HAP-1 (cell line): ENCODE data around the gene CENPX.

Experiments
- DNase-seq, 2 experiments: peaks; one replicate each; pipeline ENCODE4 v3.0.0-alpha.2; 2016 to 2020; ENCODE audit warnings: low spot score in 2 of 2
- H3K27me3 ChIP-seq: fragments of 250-450 bp; sonication (Bioruptor Pico); 2 replicates; pipeline ENCODE4 v1.5.1; 2020; ENCODE audit warnings: low read depth, mild to moderate bottlenecking, moderate library complexity
- H3K36me3 ChIP-seq: fragments of 250-450 bp; sonication (Bioruptor Pico); replicated peaks from 2 replicates; pipeline ENCODE4 v1.5.1; 2020; ENCODE audit warnings: mild to moderate bottlenecking
- H3K4me1 ChIP-seq: fragments of 250-450 bp; sonication (Bioruptor Pico); 2 replicates; pipeline ENCODE4 v1.5.1; 2020; ENCODE audit warnings: mild to moderate bottlenecking
- H3K4me3 ChIP-seq: fragments of 250-450 bp; sonication (Bioruptor Pico); 2 replicates; pipeline ENCODE4 v1.5.1; 2020; ENCODE audit warnings: mild to moderate bottlenecking, moderate library complexity
- H3K9me3 ChIP-seq: fragments of 250-450 bp; sonication (Bioruptor Pico); 2 replicates; pipeline ENCODE4 v1.5.1; 2020; ENCODE audit warnings: mild to moderate bottlenecking, moderate library complexity
- in situ Hi-C: fragments of 300-500 bp; cut with MboI; formaldehyde crosslinking; loops from 3 replicates; pipeline ENCODE4 v1.14.3; 2020; ENCODE audit warnings: low sequenced_read_pairs, inconsistent platforms, mixed read lengths

The CENPX gene

DNA sequence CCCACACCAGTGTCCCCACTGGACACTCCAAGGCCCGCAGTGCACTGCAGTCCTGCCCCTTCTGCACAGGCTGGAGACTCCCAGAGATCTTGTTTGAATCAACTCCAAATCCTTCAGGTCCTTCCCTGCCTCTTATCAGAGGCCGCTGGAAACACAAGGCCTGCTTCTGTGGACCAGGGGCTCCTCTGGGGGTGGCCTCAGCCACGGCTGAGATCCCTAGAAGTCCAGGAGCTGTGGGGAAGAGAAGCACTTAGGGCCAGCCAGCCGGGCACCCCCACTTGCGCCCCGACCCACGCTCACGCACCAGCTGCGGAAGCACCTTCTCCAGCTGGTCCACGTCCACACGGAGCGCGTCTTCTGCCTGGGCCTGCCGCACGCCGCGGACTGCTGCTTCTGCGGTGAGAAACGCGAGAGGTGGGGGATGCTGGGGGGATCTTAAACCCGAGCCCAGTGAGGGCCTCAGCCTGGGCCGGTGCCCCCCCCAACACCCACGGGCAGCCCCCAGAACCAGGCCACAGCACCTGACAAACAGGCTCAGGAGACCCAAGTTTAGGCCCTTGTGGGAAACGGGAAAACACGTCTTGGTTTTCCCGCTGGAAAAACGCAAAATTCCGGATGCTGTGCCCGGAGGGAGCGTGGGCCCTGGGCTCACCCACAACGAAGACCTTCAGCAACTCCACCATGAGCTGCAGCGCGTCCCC is 3.5 kb downstream of the CENPX start:
- in situ Hi-C loops = no loop called here
- H3K9me3 ChIP-seq = no peaks in the 10 kb centered on the region
- no peaks in the 10 kb centered on the region for H3K27me3 ChIP-seq
- peaks cover 11% of the 10 kb centered on the region for H3K4me1 ChIP-seq
- H3K36me3 ChIP-seq = peaks cover 11% of the 10 kb centered on the region
- H3K4me3 ChIP-seq = no peak overlapping the region
- no peak for DNase-seq

DNA sequence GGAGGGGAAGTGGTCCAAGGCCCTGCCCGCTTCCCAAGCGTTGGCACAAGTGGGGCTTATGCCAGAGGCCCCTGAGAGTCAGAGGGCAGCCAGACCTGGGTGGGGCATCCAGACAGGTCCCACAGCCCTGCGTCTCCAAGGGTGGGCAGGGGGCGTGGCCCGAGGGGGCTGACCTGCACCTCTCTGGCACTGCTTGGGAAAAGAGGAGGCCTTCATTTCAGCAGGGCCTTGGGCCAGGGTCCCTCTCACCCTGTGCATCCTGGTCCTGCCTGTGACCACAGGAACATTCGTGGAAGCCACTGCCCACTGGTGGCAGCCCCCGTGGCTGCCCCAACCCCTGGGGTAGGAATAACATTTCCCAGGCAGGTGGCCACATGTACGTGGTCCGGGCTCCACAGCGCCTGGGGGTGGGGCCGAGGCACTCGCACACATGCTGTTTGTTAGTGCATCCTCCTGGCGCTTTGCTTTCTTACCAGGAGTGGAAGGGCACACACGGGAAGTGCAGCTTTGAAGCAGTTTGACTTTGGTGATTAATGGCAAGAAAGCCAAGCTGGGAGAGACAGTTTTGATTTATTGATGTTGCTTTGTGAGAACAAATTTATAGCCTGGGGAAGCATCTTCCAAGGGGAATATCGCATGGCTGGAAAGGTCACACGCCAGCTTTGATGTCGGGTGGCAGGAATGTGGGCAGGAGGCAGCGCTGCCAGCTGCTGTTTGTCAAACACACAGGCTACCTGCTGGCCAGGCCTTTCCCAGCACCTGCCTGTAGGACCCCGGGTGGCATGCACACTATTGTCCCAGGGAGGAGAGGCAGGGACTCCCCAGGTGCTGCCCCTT is 4.3 kb downstream of the CENPX start:
- no peaks in the 10 kb centered on the region for H3K27me3 ChIP-seq
- in situ Hi-C loops = no loop called here
- no peak for DNase-seq
- peaks cover 11% of the 10 kb centered on the region for H3K36me3 ChIP-seq
- H3K9me3 ChIP-seq = no peaks in the 10 kb centered on the region
- no peak overlapping the region for H3K4me3 ChIP-seq
- H3K4me1 ChIP-seq = peaks cover 11% of the 10 kb centered on the region

DNA sequence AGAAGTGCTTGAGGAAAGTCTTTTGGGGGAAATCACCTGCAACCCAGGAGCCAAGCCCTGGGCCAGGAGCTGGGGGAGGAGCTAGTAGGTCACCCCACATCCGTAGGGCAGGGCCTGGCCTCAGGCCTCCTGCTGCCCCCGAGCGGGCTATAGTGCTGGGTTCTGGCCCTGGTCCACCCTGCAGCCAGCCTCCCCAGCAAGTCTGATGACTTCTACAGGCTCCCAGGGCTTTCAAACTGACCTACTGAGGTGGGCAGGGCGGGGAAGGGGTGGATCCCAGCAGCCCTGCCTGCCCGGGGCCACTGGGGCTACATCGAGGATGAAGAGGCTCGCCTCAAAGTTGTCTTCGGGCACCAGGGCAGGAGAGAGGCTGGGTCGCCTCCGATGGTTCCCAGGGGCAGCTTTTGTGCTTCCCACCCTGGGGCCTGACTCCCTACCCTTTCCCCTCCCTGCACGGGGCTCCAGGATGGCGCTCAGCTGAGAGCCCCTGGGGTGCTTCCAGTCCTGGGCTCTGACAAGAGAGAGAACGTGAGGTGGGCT is 5.0 kb downstream of the CENPX start:
- no peaks in the 10 kb centered on the region for H3K9me3 ChIP-seq
- H3K27me3 ChIP-seq = no peaks in the 10 kb centered on the region
- no peak for DNase-seq
- in situ Hi-C loops = no loop called here
- peaks cover 11% of the 10 kb centered on the region for H3K36me3 ChIP-seq
- no peak overlapping the region for H3K4me3 ChIP-seq
- peaks cover 11% of the 10 kb centered on the region for H3K4me1 ChIP-seq

DNA sequence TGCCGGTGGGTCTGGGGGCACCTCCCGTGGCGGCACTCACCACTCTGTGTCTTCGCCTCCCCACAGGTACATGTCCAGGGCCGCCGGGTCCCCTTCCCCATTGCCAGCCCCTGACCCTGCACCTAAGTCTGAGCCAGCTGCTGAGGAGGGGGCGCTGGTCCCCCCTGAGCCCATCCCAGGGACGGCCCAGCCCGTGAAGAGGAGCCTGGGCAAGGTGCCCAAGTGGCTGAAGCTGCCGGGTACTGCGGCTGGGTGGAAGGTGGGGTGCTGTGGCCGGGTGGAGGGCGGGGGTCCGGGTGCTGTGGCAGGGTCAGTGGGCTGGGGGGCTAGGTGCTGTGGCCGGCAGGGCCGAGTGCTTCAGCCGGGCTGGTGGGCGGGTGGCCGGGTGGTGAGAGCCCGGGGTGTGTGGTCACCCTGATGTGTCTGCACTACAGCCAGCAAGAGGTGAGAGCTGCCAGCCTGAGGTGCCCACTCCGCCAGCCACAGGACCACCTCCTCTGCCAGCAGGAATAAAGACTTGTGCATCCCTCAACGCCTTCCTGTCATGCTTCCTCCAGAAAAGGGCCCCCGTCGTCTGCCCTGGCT is 5.7 kb downstream of the CENPX start:
- DNase-seq = no peak

DNA sequence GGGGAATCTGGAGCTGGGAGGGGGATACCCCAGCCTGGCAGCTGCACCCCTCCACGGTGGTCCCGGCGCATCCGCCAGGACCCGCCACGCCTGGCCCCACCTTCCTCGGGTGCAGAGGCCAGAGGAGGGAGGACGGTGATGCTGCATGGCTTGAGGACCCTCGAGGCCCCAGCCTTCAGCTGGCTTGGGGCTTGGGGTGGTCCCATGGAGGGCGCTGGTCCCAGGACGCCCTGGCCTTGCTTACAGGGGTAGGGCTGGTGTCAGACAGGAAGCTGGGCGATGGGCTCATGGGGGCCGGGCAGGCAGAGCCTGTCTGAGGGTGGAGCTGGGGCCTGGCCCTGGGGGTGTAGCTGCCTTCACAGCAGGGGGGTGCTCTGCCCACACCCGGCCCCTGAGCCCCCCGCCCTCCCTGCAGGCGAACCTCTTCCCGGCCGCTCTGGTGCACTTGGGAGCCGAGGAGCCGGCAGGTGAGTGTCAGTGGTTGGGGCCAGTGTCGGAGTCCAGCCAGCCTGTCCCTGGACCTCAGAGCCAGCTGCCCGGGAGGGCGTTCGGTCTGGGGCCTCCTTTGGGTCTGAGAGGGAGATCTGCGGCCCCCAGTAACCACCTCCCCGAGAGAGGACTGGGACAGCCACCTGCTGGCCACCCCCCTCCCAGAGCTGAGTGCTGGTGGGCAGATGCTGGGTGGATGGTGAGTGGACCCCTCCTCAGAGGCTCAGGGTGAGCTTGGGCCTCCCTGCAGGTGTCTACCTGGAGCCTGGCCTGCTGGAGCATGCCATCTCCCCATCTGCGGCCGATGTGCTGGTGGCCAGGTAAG is 6.4 kb downstream of the CENPX start:
- Histone ChIP-seq H3K4me1 (peaks cover 4% of the 10 kb centered on the region), H3K4me3 (no peak overlapping the region)
- in situ Hi-C loops = no loop called here

More for the DNA sequence above, 5.7 kb downstream of the CENPX start:
- Histone ChIP-seq H3K4me1 (peaks cover 11% of the 10 kb centered on the region), H3K27me3 (no peaks in the 10 kb centered on the region), H3K36me3 (peaks cover 8% of the 10 kb centered on the region), H3K4me3 (no peak overlapping the region), H3K9me3 (no peaks in the 10 kb centered on the region)
- in situ Hi-C loops = no loop called here

DNA sequence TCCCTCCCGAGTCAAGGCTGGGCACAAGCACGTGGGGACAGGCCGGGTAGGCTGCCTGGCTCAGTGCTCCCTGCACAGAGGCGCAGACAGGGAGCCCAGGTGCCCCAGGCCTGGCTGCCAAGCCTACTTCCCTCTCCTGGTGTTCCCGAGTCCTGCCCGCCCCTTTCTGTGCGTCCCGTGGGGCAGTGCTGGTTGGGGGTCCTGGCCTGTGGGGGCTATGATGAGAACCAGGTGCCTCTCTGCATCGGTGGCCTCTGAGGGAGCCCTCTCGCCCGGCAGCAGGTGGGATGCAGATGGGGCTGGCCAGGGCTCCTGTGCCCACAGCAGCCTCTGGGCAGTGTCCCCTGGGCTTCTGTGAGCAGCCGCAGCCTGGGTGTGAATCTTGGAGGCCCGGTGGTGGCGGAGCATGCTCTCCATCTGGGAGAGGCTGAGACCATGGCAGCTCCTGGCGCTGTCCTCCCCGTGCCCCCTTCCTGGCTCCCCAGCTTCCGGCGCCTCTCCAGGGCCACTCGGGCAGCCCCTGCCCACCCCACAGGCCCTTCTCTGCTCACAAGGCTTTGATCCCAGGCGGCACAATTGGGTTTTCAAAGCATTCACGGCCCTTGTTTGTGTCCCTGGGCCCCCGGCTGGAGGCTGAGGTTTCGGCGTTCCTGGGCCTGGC is 7.2 kb downstream of the CENPX start:
- H3K4me3 ChIP-seq = no peak overlapping the region
- DNase-seq = no peak
- peaks cover 8% of the 10 kb centered on the region for H3K36me3 ChIP-seq
- no peaks in the 10 kb centered on the region for H3K27me3 ChIP-seq
- in situ Hi-C loops = no loop called here
- H3K9me3 ChIP-seq = no peaks in the 10 kb centered on the region
- no peaks in the 10 kb centered on the region for H3K4me1 ChIP-seq

More for the DNA sequence above, 6.4 kb downstream of the CENPX start:
- Histone ChIP-seq H3K36me3 (peaks cover 8% of the 10 kb centered on the region), H3K27me3 (no peaks in the 10 kb centered on the region), H3K9me3 (no peaks in the 10 kb centered on the region)
- no peak for DNase-seq

DNA sequence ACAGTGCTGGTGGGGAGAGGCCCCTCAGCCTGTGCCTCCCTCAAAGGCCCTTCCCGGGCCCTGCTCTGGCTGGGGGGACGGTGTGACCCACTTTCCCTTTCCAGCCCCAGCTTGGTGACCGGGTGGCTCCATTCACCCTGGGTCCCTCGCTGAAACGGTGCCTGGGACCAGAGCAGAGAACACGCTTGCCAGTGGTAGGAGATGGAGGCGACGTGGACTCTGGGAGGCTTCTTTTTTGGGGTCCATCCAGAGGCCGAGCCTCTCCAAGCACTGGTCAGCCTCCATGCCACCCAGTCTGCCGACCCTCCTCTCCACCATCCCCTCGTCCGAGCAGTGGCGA is 7.7 kb downstream of the CENPX start:
- DNase-seq = no peak
- H3K36me3 ChIP-seq = peaks cover 8% of the 10 kb centered on the region
- no peaks in the 10 kb centered on the region for H3K9me3 ChIP-seq
- no peaks in the 10 kb centered on the region for H3K27me3 ChIP-seq
- H3K4me3 ChIP-seq = no peak overlapping the region
- H3K4me1 ChIP-seq = no peaks in the 10 kb centered on the region
- in situ Hi-C loops = no loop called here

DNA sequence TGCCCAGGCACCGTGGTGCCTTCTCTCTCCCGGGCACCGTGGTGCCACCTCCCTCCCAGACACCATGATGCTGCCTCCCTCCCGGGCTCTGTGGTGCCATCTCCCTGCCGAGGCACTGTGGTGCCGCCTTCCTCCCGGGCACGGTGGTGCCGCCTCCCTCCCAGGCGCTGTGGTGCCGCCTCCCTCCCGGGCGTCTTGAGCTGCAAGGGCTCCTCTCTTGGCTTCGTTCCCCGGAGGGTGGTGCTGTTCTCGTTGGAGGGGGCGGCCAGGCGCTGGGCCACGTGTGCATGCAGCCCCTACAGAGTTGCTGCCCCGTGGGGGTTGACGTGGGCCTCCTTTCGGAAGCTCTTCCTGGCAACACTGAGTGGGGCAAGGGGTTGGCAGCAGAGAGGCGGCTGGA is 8.2 kb downstream of the CENPX start:
- H3K4me3 ChIP-seq = no peak overlapping the region
- H3K9me3 ChIP-seq = no peaks in the 10 kb centered on the region
- DNase-seq = no peak
- in situ Hi-C loops = no loop called here
- H3K27me3 ChIP-seq = no peaks in the 10 kb centered on the region
- H3K36me3 ChIP-seq = peaks cover 8% of the 10 kb centered on the region
- no peaks in the 10 kb centered on the region for H3K4me1 ChIP-seq

DNA sequence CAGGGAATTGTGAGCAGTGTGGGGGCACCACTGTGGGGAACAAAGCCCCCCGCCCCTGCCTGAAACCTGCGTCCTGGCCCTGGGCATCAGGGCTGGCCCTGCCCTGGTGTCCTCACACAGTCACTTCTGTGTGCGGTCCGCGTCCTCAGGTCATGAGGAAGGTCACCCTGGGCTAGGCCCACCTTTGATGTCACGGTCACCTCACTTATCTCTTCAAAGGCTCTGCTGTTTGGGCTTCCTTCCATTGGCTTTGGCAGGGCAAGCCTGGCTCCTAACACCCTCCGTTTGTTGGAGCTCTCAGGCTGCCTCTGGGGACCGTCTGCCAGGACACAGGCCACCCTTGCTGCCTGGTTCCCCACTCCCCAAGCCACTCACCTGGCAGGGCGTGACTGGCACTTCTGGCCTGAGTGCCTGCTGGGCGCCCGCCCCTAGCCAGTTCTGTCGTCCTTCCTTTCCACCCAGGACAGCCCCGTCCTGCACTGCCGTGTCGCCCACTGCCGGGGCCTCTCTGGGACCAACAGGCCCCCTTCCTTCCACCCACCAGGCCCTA is 8.8 kb downstream of the CENPX start:
- no peak for DNase-seq
- in situ Hi-C loops = no loop called here
- Histone ChIP-seq H3K27me3 (no peaks in the 10 kb centered on the region), H3K36me3 (peaks cover 7% of the 10 kb centered on the region), H3K4me3 (no peak overlapping the region), H3K9me3 (no peaks in the 10 kb centered on the region), H3K4me1 (no peaks in the 10 kb centered on the region)

DNA sequence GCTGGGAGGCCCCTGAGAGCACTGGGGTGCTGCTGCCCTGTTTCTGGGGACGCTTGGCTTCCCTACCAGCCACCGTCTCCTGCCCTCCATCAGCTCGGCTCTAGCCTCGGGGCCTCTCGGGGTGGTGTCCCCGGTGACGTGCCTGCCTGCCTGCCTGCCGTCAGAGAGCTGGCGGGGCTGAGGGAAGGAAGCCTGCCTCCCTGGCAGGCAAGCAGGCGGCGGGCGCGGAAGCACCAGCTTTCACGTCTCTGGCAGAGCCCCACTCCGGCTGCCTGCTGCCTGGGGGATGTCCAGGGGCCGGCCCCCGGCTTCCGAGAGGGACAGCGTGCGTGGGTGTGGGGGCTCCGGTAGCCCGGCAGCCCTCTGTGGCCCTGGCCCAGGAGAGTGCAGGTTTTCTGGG is 9.3 kb downstream of the CENPX start:
- no peak for DNase-seq
- peaks cover 2% of the 10 kb centered on the region for H3K36me3 ChIP-seq

DNA sequence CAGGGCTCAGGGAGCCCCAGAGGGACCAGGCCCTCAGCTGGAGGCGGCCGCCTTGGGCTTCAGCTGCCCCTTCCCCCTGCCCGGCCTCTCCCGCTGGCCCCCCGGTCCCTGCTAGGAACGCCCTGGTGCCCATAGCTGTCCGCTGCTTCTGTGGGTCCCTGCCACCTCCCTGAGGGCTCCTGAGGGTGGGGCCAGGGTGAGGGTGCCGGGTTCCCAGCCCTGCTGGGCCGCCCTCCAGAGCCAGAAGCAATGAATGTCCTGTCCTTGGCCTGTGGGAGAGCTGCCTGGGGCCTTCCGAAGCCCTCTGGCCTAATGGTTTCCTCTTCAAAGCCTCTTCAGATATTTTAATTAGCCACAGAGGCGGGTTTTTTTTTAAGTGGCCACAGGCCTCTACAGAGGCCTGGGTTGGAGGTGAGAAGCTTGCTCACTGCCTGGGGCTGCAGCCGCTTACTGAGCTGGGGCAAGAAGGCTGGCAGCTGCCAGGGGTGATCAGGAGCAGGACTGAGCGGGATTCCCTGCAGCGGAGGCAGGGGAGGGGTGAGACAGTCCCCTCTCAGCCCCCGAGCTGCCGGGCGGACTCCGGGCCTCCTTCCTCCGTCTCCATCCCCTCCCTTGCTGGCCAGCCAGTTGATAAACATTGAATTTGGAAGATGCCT is 9.9 kb downstream of the CENPX start:
- no peaks in the 10 kb centered on the region for H3K9me3 ChIP-seq
- H3K36me3 ChIP-seq = no peaks in the 10 kb centered on the region; the same call in 1 of the 2 replicates
- H3K27me3 ChIP-seq = no peaks in the 10 kb centered on the region
- in situ Hi-C loops = no loop called here
- no peaks in the 10 kb centered on the region for H3K4me1 ChIP-seq
- no peak for DNase-seq
- no peak overlapping the region for H3K4me3 ChIP-seq

More for the DNA sequence above, 9.3 kb downstream of the CENPX start:
- H3K4me3 ChIP-seq = no peak overlapping the region
- in situ Hi-C loops = no loop called here
- no peaks in the 10 kb centered on the region for H3K27me3 ChIP-seq
- no peaks in the 10 kb centered on the region for H3K4me1 ChIP-seq
- H3K9me3 ChIP-seq = no peaks in the 10 kb centered on the region

DNA sequence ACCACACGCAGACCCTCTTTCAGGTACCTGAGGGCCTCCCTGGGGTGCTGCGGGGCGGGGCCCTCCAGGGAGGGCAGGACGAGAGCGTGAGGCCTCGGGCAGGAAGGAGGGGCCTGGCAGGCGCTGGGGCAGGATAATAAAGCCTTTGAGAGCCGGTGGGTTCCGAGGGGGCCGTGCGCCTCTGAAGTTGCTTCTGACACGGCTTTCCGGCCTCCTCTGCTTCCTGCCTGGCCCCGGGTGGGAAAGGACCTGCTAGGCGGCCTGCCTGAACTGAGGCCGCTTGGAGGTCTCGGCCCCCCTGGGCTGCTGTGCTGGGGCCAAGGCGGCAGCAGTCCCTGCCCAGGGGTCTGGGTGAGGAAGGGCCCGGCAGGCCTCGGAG is 10.4 kb downstream of the CENPX start:
- in situ Hi-C loops = no loop called here
- no peaks in the 10 kb centered on the region for H3K36me3 ChIP-seq
- no peak overlapping the region for H3K4me3 ChIP-seq
- H3K4me1 ChIP-seq = no peaks in the 10 kb centered on the region
- H3K27me3 ChIP-seq = no peaks in the 10 kb centered on the region
- no peak for DNase-seq
- H3K9me3 ChIP-seq = no peaks in the 10 kb centered on the region
